H9 (cell line): Measurements from ENCODE around the gene ZNF202. TPM values are rescaled to one million over a fixed set of nuclear protein-coding genes. Genes with fewer than 3 reads are reported as not detected.

ENCODE experiments used
- DNase-seq: peaks from one replicate; pipeline ENCODE4 v3.0.0-alpha.2; 2017
- H2AFZ ChIP-seq: one replicate; pipeline ENCODE4 v1.6.1; 2013; ENCODE audit warnings: mild to moderate bottlenecking, low read length, control low read depth, moderate library complexity
- H2AK5ac ChIP-seq: 2 replicates; pipeline ENCODE4 v1.6.1; 2013; ENCODE audit warnings: low read length, control low read depth, mixed read lengths; ENCODE audit not compliant: insufficient read length
- H2BK120ac ChIP-seq: one replicate; pipeline ENCODE4 v1.6.1; 2013; ENCODE audit warnings: low read depth, mild to moderate bottlenecking, low read length, control low read depth, inconsistent platforms; ENCODE audit not compliant: poor library complexity, severe bottlenecking
- H2BK12ac ChIP-seq: 2 replicates; pipeline ENCODE4 v1.6.1; 2013; ENCODE audit warnings: low read length, control low read depth, mixed read lengths, low read depth; ENCODE audit not compliant: insufficient read length
- H2BK15ac ChIP-seq: 2 replicates; pipeline ENCODE4 v1.6.1; 2013; ENCODE audit warnings: low read depth, low read length, control low read depth
- H2BK20ac ChIP-seq: one replicate; pipeline ENCODE4 v1.6.1; 2013; ENCODE audit warnings: low read depth, mild to moderate bottlenecking, low read length, control low read depth, inconsistent platforms; ENCODE audit not compliant: poor library complexity, severe bottlenecking
- H2BK5ac ChIP-seq: 2 replicates; pipeline ENCODE4 v1.6.1; 2013; ENCODE audit warnings: low read length, control low read depth, mixed read lengths; ENCODE audit not compliant: insufficient read length
- H3K14ac ChIP-seq: 2 replicates; pipeline ENCODE4 v1.6.1; 2013; ENCODE audit warnings: low read length, control low read depth; ENCODE audit not compliant: insufficient read depth
- H3K18ac ChIP-seq: 2 replicates; pipeline ENCODE4 v1.6.1; 2013; ENCODE audit warnings: low read depth, mild to moderate bottlenecking, mixed read lengths, low read length, control low read depth; ENCODE audit not compliant: insufficient read length
- H3K23ac ChIP-seq: 2 replicates; pipeline ENCODE4 v1.6.1; 2013; ENCODE audit warnings: low read length, control low read depth, mixed read lengths, low read depth; ENCODE audit not compliant: insufficient read length
- H3K23me2 ChIP-seq: 2 replicates; pipeline ENCODE4 v1.6.1; 2013; ENCODE audit warnings: low read depth, mild to moderate bottlenecking, mixed read lengths, low read length, control low read depth; ENCODE audit not compliant: insufficient read length, poor library complexity, severe bottlenecking
- H3K27ac ChIP-seq: 2 replicates; pipeline ENCODE4 v1.5.1; 2013; ENCODE audit warnings: low read length, control low read depth, mixed read lengths, low read depth; ENCODE audit not compliant: insufficient read length
- H3K27me3 ChIP-seq: 2 replicates; pipeline ENCODE4 v1.6.1; 2013; ENCODE audit warnings: low read length, control low read depth, inconsistent platforms; ENCODE audit not compliant: insufficient read depth
- H3K4ac ChIP-seq: 2 replicates; pipeline ENCODE4 v1.6.1; 2013; ENCODE audit warnings: low read depth, mild to moderate bottlenecking, control low read depth, inconsistent platforms, low read length, moderate library complexity
- H3K4me1 ChIP-seq: 2 replicates; pipeline ENCODE4 v1.6.1; 2013; ENCODE audit warnings: low read length, control low read depth, inconsistent platforms; ENCODE audit not compliant: insufficient read depth
- H3K4me2 ChIP-seq: 2 replicates; pipeline ENCODE4 v1.6.1; 2013; ENCODE audit warnings: low read length, control low read depth, mixed read lengths; ENCODE audit not compliant: insufficient read length, insufficient read depth
- H3K56ac ChIP-seq: 2 replicates; pipeline ENCODE4 v1.6.1; 2013; ENCODE audit warnings: low read depth, mild to moderate bottlenecking, mixed read lengths, low read length, control low read depth; ENCODE audit not compliant: insufficient read length
- H3K79me1 ChIP-seq: 2 replicates; pipeline ENCODE4 v1.6.1; 2013; ENCODE audit warnings: low read depth, mild to moderate bottlenecking, moderate library complexity, low read length, control low read depth, inconsistent platforms; ENCODE audit not compliant: insufficient read depth, poor library complexity, severe bottlenecking
- H3K79me2 ChIP-seq: 2 replicates; pipeline ENCODE4 v1.6.1; 2013; ENCODE audit warnings: low read length, control low read depth, inconsistent platforms; ENCODE audit not compliant: insufficient read depth
- H3K9ac ChIP-seq: 2 replicates; pipeline ENCODE4 v1.6.1; 2013; ENCODE audit warnings: low read length, control low read depth, mixed read lengths; ENCODE audit not compliant: insufficient read length; ENCODE audit errors: extremely low read depth
- H3K9me3 ChIP-seq: one replicate; pipeline ENCODE4 v1.6.1; 2013; ENCODE audit warnings: low read depth, low read length, inconsistent platforms; ENCODE audit not compliant: control insufficient read depth
- H3T11ph ChIP-seq: one replicate; pipeline ENCODE4 v1.6.1; 2013; ENCODE audit warnings: mild to moderate bottlenecking, low read length, control low read depth, inconsistent platforms
- H4K20me1 ChIP-seq: one replicate; pipeline ENCODE4 v1.6.1; 2013; ENCODE audit not compliant: control insufficient read depth, insufficient read length, insufficient read depth
- H4K5ac ChIP-seq: 2 replicates; pipeline ENCODE4 v1.6.1; 2013; ENCODE audit warnings: low read depth, mild to moderate bottlenecking, mixed read lengths, low read length, control low read depth; ENCODE audit not compliant: insufficient read length
- H4K8ac ChIP-seq: replicated peaks from 2 replicates; pipeline ENCODE4 v1.6.1; 2013; ENCODE audit warnings: low read length, control low read depth, mixed read lengths, low read depth; ENCODE audit not compliant: insufficient read length
- H4K91ac ChIP-seq: 2 replicates; pipeline ENCODE4 v1.6.1; 2013; ENCODE audit warnings: low read depth, mild to moderate bottlenecking, moderate library complexity, mixed read lengths, low read length, control low read depth; ENCODE audit not compliant: insufficient read length
- H3K27ac Mint-ChIP-seq, 3 experiments: 2 replicates in 2 of 3; 3 replicates in 1 of 3; pipeline ENCODE4 v1.8.0; 2020 to 2021; ENCODE audit warnings: mixed read lengths in 3 of 3, mild to moderate bottlenecking in 1 of 3, moderate library complexity in 1 of 3
- H3K27me3 Mint-ChIP-seq: 2 replicates; pipeline ENCODE4 v1.8.0; 2021; ENCODE audit warnings: low read depth, mild to moderate bottlenecking, moderate library complexity, mixed read lengths
- H3K36me3 Mint-ChIP-seq, 3 experiments: 2 replicates in 2 of 3; 3 replicates in 1 of 3; pipeline ENCODE4 v1.8.0; 2020 to 2021; ENCODE audit warnings: low read depth in 3 of 3, mixed read lengths in 3 of 3; ENCODE audit not compliant: insufficient read depth in 1 of 3
- H3K4me1 Mint-ChIP-seq, 2 experiments: 2 replicates each; pipeline ENCODE4 v1.8.0; 2020; ENCODE audit warnings: mixed read lengths in 2 of 2
- H3K4me3 Mint-ChIP-seq, 2 experiments: 2 replicates in 1 of 2; 3 replicates in 1 of 2; pipeline ENCODE4 v1.8.0; 2020 to 2021; ENCODE audit warnings: mild to moderate bottlenecking in 2 of 2, mixed read lengths in 2 of 2, moderate library complexity in 1 of 2
- H3K9me3 Mint-ChIP-seq, 2 experiments: 2 replicates in 1 of 2; 3 replicates in 1 of 2; pipeline ENCODE4 v1.8.0; 2020; ENCODE audit warnings: mild to moderate bottlenecking in 2 of 2, mixed read lengths in 2 of 2, moderate library complexity in 1 of 2
- WGBS: extraction: QIAGEN DNeasy Blood & Tissue Kit; methylation state at CpG from one replicate; pipeline ENCODE4 v1.1.7; 2013; ENCODE audit warnings: missing lambda C conversion rate, low lambda C conversion rate, mixed read lengths; ENCODE audit not compliant: insufficient read length; ENCODE audit errors: extremely low coverage; 5-methylcytosine and 5-hydroxymethylcytosine counted together
- total RNA-seq: library from RNA; stranded (reverse); gene quantifications from 2 replicates; pipeline ENCODE4 v1.2.1, GENCODE V29; 2021
- TF ChIP-seq, protein P1 (sequence below): fragments of 200-600 bp; sonication (generic); conservative IDR thresholded peaks from 3 replicates; pipeline ENCODE4 v1.8.0; 2021; ENCODE audit warnings: antibody characterized with exemption, mild to moderate bottlenecking

The ZNF202 gene
- total RNA-seq, 1 experiment from 2014 or later: 49.2 TPM

DNA sequence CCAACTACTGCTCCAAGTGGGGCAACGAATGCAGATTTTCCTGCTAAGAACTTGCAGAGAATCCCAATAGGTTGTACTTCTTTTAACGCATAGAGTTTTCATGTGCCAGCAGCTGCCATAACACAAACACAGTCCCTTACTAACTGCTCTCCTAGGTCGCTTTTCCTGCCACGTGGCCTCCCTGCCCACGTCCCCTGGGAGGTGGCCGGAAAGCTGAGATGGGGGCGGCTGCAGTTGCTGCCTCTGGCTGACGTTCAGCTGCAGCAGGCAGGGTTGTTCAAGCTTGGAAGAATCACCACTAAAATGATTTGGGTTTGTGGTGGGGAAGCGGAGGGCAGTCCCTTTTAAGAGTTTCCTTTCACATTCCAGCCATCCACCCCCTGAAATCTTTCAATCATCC lies 39.3 kb downstream of the ZNF202 start:
- Mint-ChIP-seq H3K4me1 (no peaks in the 10 kb centered on the region), H3K27ac (no peak overlapping the region), H3K9me3 (no peaks in the 10 kb centered on the region), H3K4me3 (no peak overlapping the region), H3K27me3 (peaks cover 6% of the 10 kb centered on the region; the same call in 1 of the 2 replicates), H3K36me3 (no peaks in the 10 kb centered on the region)
- H4K8ac ChIP-seq: no peak overlapping the region
- H3K4me2 ChIP-seq: no peak overlapping the region
- H3K27me3 ChIP-seq: no peaks in the 10 kb centered on the region
- H3K9me3 ChIP-seq: no peaks in the 10 kb centered on the region
- H3K79me2 ChIP-seq: no peaks in the 10 kb centered on the region
- no peak overlapping the region for H2BK5ac ChIP-seq
- no peak overlapping the region for H3K56ac ChIP-seq
- no peak overlapping the region for H2BK12ac ChIP-seq
- no peak overlapping the region for H2BK20ac ChIP-seq
- no peak overlapping the region for H3K9ac ChIP-seq
- H3K23me2 ChIP-seq: no peaks in the 10 kb centered on the region
- no peaks in the 10 kb centered on the region for H4K20me1 ChIP-seq
- DNase-seq: no peak
- H3K4me1 ChIP-seq: no peaks in the 10 kb centered on the region
- H4K5ac ChIP-seq: no peak overlapping the region
- TF ChIP-seq, protein P1, sequence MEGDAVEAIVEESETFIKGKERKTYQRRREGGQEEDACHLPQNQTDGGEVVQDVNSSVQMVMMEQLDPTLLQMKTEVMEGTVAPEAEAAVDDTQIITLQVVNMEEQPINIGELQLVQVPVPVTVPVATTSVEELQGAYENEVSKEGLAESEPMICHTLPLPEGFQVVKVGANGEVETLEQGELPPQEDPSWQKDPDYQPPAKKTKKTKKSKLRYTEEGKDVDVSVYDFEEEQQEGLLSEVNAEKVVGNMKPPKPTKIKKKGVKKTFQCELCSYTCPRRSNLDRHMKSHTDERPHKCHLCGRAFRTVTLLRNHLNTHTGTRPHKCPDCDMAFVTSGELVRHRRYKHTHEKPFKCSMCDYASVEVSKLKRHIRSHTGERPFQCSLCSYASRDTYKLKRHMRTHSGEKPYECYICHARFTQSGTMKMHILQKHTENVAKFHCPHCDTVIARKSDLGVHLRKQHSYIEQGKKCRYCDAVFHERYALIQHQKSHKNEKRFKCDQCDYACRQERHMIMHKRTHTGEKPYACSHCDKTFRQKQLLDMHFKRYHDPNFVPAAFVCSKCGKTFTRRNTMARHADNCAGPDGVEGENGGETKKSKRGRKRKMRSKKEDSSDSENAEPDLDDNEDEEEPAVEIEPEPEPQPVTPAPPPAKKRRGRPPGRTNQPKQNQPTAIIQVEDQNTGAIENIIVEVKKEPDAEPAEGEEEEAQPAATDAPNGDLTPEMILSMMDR: no peak
- no peak overlapping the region for H4K91ac ChIP-seq
- H3K23ac ChIP-seq: no peak overlapping the region
- no peaks in the 10 kb centered on the region for H3K79me1 ChIP-seq
- H2BK120ac ChIP-seq: no peak overlapping the region
- no peak overlapping the region for H2AFZ ChIP-seq
- no peak overlapping the region for H2AK5ac ChIP-seq
- no peak overlapping the region for H3K18ac ChIP-seq
- H2BK15ac ChIP-seq: no peak overlapping the region
- no CpG with 5 or more reads among the region's 9 CpGs for WGBS
- no peak overlapping the region for H3K14ac ChIP-seq
- no peak overlapping the region for H3K4ac ChIP-seq
- no peak overlapping the region for H3K27ac ChIP-seq
- no peak overlapping the region for H3T11ph ChIP-seq
